HepG2 (cell line): ENCODE data around the gene TSPAN3. TPM values are rescaled to one million over a fixed set of nuclear protein-coding genes. Genes with fewer than 3 reads are reported as not detected.
A peak's percentile ranks its signal among the peaks of the same experiment; 100 is the strongest.

Source experiments
- AKNA ChIP-seq: sonication (generic); formaldehyde crosslinking; IDR thresholded peaks from 2 replicates; pipeline ENCODE4 v1.4.0; 2020; ENCODE audit warnings: missing genetic modification reagents, borderline replicate concordance
- ARHGAP35 ChIP-seq: sonication (generic); formaldehyde crosslinking; IDR thresholded peaks from 2 replicates; pipeline ENCODE4 v1.9.0; 2022; ENCODE audit warnings: mild to moderate bottlenecking, inconsistent platforms, moderate library complexity, missing genetic modification reagents, borderline replicate concordance
- ATF4 ChIP-seq, 2 experiments: fragments of 450-650 bp in 1 of 2; sonication (generic) in 1 of 2; formaldehyde crosslinking; IDR thresholded peaks; 2 replicates each; pipeline versions ENCODE4 v1.5.0 to v1.8.0; 2020 to 2022; ENCODE audit warnings: mild to moderate bottlenecking in 1 of 2, missing genetic modification reagents in 1 of 2
- DMAP1 ChIP-seq: IDR thresholded peaks from 2 replicates; pipeline ENCODE4 v1.6.1; 2016
- FOXJ3 ChIP-seq: sonication (generic); formaldehyde crosslinking; IDR thresholded peaks from 2 replicates; pipeline ENCODE4 v1.4.0; 2020; ENCODE audit warnings: missing genetic modification reagents, mild to moderate bottlenecking, borderline replicate concordance
- JUN ChIP-seq: sonication (generic); formaldehyde crosslinking; IDR thresholded peaks from 2 replicates; pipeline ENCODE4 v1.4.0; 2020; ENCODE audit warnings: mild to moderate bottlenecking, missing genetic modification reagents
- MTA3 ChIP-seq: sonication (generic); formaldehyde crosslinking; IDR thresholded peaks from 2 replicates; pipeline ENCODE4 v1.4.0; 2020; ENCODE audit warnings: missing genetic modification reagents
- PRPF4 ChIP-seq: fragments of 200-400 bp; formaldehyde crosslinking; IDR thresholded peaks from 2 replicates; pipeline ENCODE4 v1.6.1; 2016; ENCODE audit warnings: low read length, low read depth; ENCODE audit not compliant: poor library complexity, severe bottlenecking
- SALL1 ChIP-seq: sonication (generic); formaldehyde crosslinking; IDR thresholded peaks from 2 replicates; pipeline ENCODE4 v1.8.0; 2022; ENCODE audit warnings: mild to moderate bottlenecking, missing genetic modification reagents
- SP5 ChIP-seq: IDR thresholded peaks from 2 replicates; pipeline ENCODE4 v1.6.1; 2016; ENCODE audit warnings: low read depth, borderline replicate concordance
- STAG1 ChIP-seq: sonication (generic); formaldehyde crosslinking; IDR thresholded peaks from 2 replicates; pipeline ENCODE4 v1.4.0; 2020; ENCODE audit warnings: missing genetic modification reagents
- TBP ChIP-seq: sonication (generic); formaldehyde crosslinking; IDR thresholded peaks from 2 replicates; pipeline ENCODE4 v1.5.0; 2020; ENCODE audit warnings: missing genetic modification reagents
- XRCC5 ChIP-seq: fragments of 200-400 bp; formaldehyde crosslinking; optimal IDR thresholded peaks from 2 replicates; pipeline ENCODE3; 2017; ENCODE audit warnings: mild to moderate bottlenecking, low read length
- ZBTB8A ChIP-seq: sonication (generic); formaldehyde crosslinking; IDR thresholded peaks from 2 replicates; pipeline ENCODE4 v1.4.0; 2020; ENCODE audit warnings: mild to moderate bottlenecking, low read depth, missing genetic modification reagents, borderline replicate concordance
- ZHX1 ChIP-seq: sonication (generic); formaldehyde crosslinking; IDR thresholded peaks from 2 replicates; pipeline ENCODE4 v1.8.1; 2022; ENCODE audit warnings: low read depth, mild to moderate bottlenecking, missing genetic modification reagents
- ZMYM4 ChIP-seq: sonication (generic); formaldehyde crosslinking; IDR thresholded peaks from 2 replicates; pipeline ENCODE4 v1.8.1; 2023; ENCODE audit warnings: mild to moderate bottlenecking, missing genetic modification reagents
- ZNF263 ChIP-seq: sonication (generic); formaldehyde crosslinking; IDR thresholded peaks from 2 replicates; pipeline ENCODE4 v1.4.0; 2020; ENCODE audit warnings: missing genetic modification reagents
- ZNF430 ChIP-seq: sonication (generic); formaldehyde crosslinking; IDR thresholded peaks from 2 replicates; pipeline ENCODE4 v1.9.0; 2021; ENCODE audit warnings: mild to moderate bottlenecking, missing genetic modification reagents
- ZNF510 ChIP-seq: sonication (generic); formaldehyde crosslinking; IDR thresholded peaks from 2 replicates; pipeline ENCODE4 v1.4.0; 2020; ENCODE audit warnings: low read depth, mild to moderate bottlenecking, missing genetic modification reagents
- ZNF616 ChIP-seq: sonication (generic); formaldehyde crosslinking; IDR thresholded peaks from 2 replicates; pipeline ENCODE4 v1.5.0; 2020; ENCODE audit warnings: low read depth, mild to moderate bottlenecking, missing genetic modification reagents
- ZNF761 ChIP-seq: sonication (generic); formaldehyde crosslinking; conservative IDR thresholded peaks from 2 replicates; pipeline ENCODE4 v1.4.0; 2020; ENCODE audit warnings: mild to moderate bottlenecking, missing genetic modification reagents
- ZSCAN30 ChIP-seq: sonication (generic); formaldehyde crosslinking; IDR thresholded peaks from 2 replicates; pipeline ENCODE4 v1.5.0; 2020; ENCODE audit warnings: mild to moderate bottlenecking, missing genetic modification reagents
- polyA plus RNA-seq, 8 experiments: library from polyadenylated mRNA; depleted of rRNA in 3 of 8; stranded (reverse) in 7 of 8; unstranded in 1 of 8; fragments of >200 nt; fragmentation: Illumina TruSeq in 4 of 8; extraction: Trizol in 4 of 8; gene quantifications; 2 replicates each; pipeline versions ENCODE4 v1.2.1 to v1.2.3, GENCODE V29; 2011 to 2016; ENCODE audit warnings: low read depth in 4 of 8, missing spikeins in 1 of 8, mixed read lengths in 1 of 8; ENCODE audit not compliant: insufficient read depth in 1 of 8
- total RNA-seq, 5 experiments: library from RNA; depleted of rRNA; stranded (reverse); fragments of >200 nt; fragmentation: Illumina TruSeq; extraction: Trizol; gene quantifications; 2 replicates each; pipeline ENCODE4 v1.2.3, GENCODE V29; 2016; ENCODE audit warnings: low read depth in 1 of 5

The TSPAN3 gene
- total and polyA plus RNA-seq, 2 of the 13 experiments (the other 11 are each of a cell fraction or from before 2014, with no cell fraction given): 167 to 170 TPM

GRCh38 chr15:77107531-77108355 is 36.8 kb upstream of the TSPAN3 start (continued):
- TF ChIP-seq ZHX1 (CRISPR knock-in tag) (no peak), STAG1 (CRISPR knock-in tag) (peak; percentile 93), ZNF263 (CRISPR knock-in tag) (no peak), TBP (CRISPR knock-in tag) (no peak), SP5 (no peak), ZNF510 (CRISPR knock-in tag) (no peak), XRCC5 (peak; percentile 53), JUN (CRISPR knock-in tag) (no peak), PRPF4 (no peak), ZNF616 (CRISPR knock-in tag) (no peak), ZSCAN30 (CRISPR knock-in tag) (no peak), AKNA (CRISPR knock-in tag) (no peak), FOXJ3 (CRISPR knock-in tag) (no peak), ARHGAP35 (CRISPR knock-in tag) (no peak), ZNF761 (no peak), MTA3 (CRISPR knock-in tag) (no peak), ZBTB8A (CRISPR knock-in tag) (no peak), SALL1 (CRISPR knock-in tag) (0 out of 2 replicates have a peak, but pooled peaks have one; percentile 14), ATF4 (CRISPR knock-in tag; IDR thresholded peaks at IDR 0.05) (no peak), ZNF430 (CRISPR knock-in tag) (no peak), DMAP1 (CRISPR knock-in tag) (no peak), ZMYM4 (CRISPR knock-in tag) (no peak)
